ENCODE results near the gene TOM1.

Gene TOM1

GRCh38 chr22:35324067-35324466 lies 24.4 kb downstream of the TOM1 start:
- no peak for DNase-seq (ENCODE audit: low spot score)

- DNase-seq (ENCODE audit: low spot score): no peak
Observed at GRCh38 chr22:35324762-35325161, 25.1 kb downstream of the TOM1 start.

GRCh38 chr22:35325209-35325608 lies 25.5 kb downstream of the TOM1 start:
- no peak for DNase-seq (ENCODE audit: low spot score)

GRCh38 chr22:35326854-35327562 lies 27.3 kb downstream of the TOM1 start:
- no peak for DNase-seq (ENCODE audit: low spot score)

- DNase-seq (ENCODE audit: low spot score): no peak
Observed at GRCh38 chr22:35327690-35328471, 28.2 kb downstream of the TOM1 start.

GRCh38 chr22:35328472-35328885 lies 28.8 kb downstream of the TOM1 start:
- DNase-seq (ENCODE audit: low spot score): no peak

GRCh38 chr22:35329114-35329847 lies 29.6 kb downstream of the TOM1 start:
- no peak for DNase-seq (ENCODE audit: low spot score)

GRCh38 chr22:35330258-35330861 lies 30.7 kb downstream of the TOM1 start:
- DNase-seq (ENCODE audit: low spot score): no peak

- no peak for DNase-seq (ENCODE audit: low spot score)
Observed at GRCh38 chr22:35332278-35332677, 32.6 kb downstream of the TOM1 start.

- no peak for DNase-seq (ENCODE audit: low spot score)
Observed at GRCh38 chr22:35333220-35333619, 33.5 kb downstream of the TOM1 start.

GRCh38 chr22:35334004-35334403 lies 34.3 kb downstream of the TOM1 start:
- no peak for DNase-seq (ENCODE audit: low spot score)

GRCh38 chr22:35335468-35335867 lies 35.8 kb downstream of the TOM1 start:
- no peak for DNase-seq (ENCODE audit: low spot score)

- DNase-seq (ENCODE audit: low spot score): no peak
Observed at GRCh38 chr22:35335936-35336781, 36.5 kb downstream of the TOM1 start.

- no peak for DNase-seq (ENCODE audit: low spot score)
Observed at GRCh38 chr22:35337932-35338331, 38.2 kb downstream of the TOM1 start.

- DNase-seq (ENCODE audit: low spot score): no peak
Observed at GRCh38 chr22:35341090-35341874, 41.6 kb downstream of the TOM1 start.

- no peak for DNase-seq (ENCODE audit: low spot score)
Observed at GRCh38 chr22:35342390-35342789, 42.7 kb downstream of the TOM1 start.

GRCh38 chr22:35343664-35344550 lies 44.2 kb downstream of the TOM1 start:
- DNase-seq (ENCODE audit: low spot score): no peak

- no peak for DNase-seq (ENCODE audit: low spot score)
Observed at GRCh38 chr22:35344956-35345690, 45.4 kb downstream of the TOM1 start.
